ENCODE results near the gene DOCK4. TPM values are rescaled to one million over a fixed set of nuclear protein-coding genes. Genes with fewer than 3 reads are reported as not detected.

Gene DOCK4
- total RNA-seq, 1 experiment from 2014 or later, result 3.4 TPM

GRCh38 chr7:111677848-111678247, 528.4 kb downstream of the DOCK4 start:
- BruUV-seq (replicated peaks), result no TSS peak
- TF ChIP-seq, protein P1, sequence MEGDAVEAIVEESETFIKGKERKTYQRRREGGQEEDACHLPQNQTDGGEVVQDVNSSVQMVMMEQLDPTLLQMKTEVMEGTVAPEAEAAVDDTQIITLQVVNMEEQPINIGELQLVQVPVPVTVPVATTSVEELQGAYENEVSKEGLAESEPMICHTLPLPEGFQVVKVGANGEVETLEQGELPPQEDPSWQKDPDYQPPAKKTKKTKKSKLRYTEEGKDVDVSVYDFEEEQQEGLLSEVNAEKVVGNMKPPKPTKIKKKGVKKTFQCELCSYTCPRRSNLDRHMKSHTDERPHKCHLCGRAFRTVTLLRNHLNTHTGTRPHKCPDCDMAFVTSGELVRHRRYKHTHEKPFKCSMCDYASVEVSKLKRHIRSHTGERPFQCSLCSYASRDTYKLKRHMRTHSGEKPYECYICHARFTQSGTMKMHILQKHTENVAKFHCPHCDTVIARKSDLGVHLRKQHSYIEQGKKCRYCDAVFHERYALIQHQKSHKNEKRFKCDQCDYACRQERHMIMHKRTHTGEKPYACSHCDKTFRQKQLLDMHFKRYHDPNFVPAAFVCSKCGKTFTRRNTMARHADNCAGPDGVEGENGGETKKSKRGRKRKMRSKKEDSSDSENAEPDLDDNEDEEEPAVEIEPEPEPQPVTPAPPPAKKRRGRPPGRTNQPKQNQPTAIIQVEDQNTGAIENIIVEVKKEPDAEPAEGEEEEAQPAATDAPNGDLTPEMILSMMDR (IDR thresholded peaks at IDR 0.05; ENCODE audit: unreplicated experiment), result no peak
- Mint-ChIP-seq H3K27me3 (ENCODE audit: unreplicated experiment) (no peaks in the 10 kb centered on the region), H3K4me3 (ENCODE audit: low read depth, unreplicated experiment) (no peak overlapping the region), H3K4me1 (ENCODE audit: low read depth, unreplicated experiment) (no peaks in the 10 kb centered on the region), H3K36me3 (ENCODE audit: insufficient read depth, unreplicated experiment) (no peaks in the 10 kb centered on the region), H3K9me3 (ENCODE audit: low read depth, unreplicated experiment) (no peaks in the 10 kb centered on the region), H3K27ac (ENCODE audit: unreplicated experiment) (no peak overlapping the region)
- CTCF ChIA-PET, result interaction anchor here (0.7 kb wide), 1 partner anchor 1114 kb away, joined by 3 read pairs; no protein-coding TSS in a partner anchor
- no peak for DNase-seq
- intact Hi-C loops (cut with micrococcal nuclease; ENCODE audit: unreplicated experiment), result no loop called here

DNA sequence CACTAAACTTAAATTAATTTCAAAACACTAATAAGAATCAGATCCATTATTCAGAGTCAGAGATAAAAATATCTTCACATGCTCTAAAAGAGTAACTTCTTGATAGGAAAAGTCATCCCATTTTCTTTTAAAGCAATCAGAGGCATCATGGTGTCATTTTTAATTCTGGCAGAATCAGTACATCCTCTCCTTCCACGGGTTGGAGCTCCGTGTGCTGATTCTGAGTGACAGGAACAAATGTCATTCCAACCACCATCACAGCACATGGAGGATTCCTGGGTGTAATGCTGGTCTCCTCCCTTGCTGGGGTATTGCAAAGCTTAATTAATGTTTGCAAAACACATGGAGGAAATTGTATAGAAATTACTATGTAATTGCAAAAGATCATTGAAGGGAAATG, 529.4 kb downstream of the DOCK4 start:
- Mint-ChIP-seq H3K36me3 (ENCODE audit: insufficient read depth, unreplicated experiment) (no peaks in the 10 kb centered on the region), H3K27me3 (ENCODE audit: unreplicated experiment) (no peaks in the 10 kb centered on the region), H3K4me3 (ENCODE audit: low read depth, unreplicated experiment) (no peak overlapping the region), H3K27ac (ENCODE audit: unreplicated experiment) (no peak overlapping the region), H3K4me1 (ENCODE audit: low read depth, unreplicated experiment) (no peaks in the 10 kb centered on the region), H3K9me3 (ENCODE audit: low read depth, unreplicated experiment) (no peaks in the 10 kb centered on the region)
- CTCF ChIA-PET, result no interaction called here
- intact Hi-C loops (cut with micrococcal nuclease; ENCODE audit: unreplicated experiment), result no loop called here
- no peak for DNase-seq
- BruUV-seq (replicated peaks), result no TSS peak
- TF ChIP-seq, protein P1 (IDR thresholded peaks at IDR 0.05; ENCODE audit: unreplicated experiment), result no peak

Other genes with a start within 250 kb of the DOCK4 start
- gene ZNF277, start 296 bp upstream of the DOCK4 start, total RNA-seq (2022), result 18.1 and 18.4 TPM in 2 replicates
- gene IFRD1, start 244.1 kb upstream of the DOCK4 start, total RNA-seq (2022), result 38.8 and 44.6 TPM in 2 replicates

Data from Calu3 (cell line).